Fibroblast of mammary gland (primary cell): ENCODE data around the gene SCYGR7.

Experiments used
- DNase-seq: peaks from one replicate; pipeline ENCODE4 v3.0.0-alpha.2; 2010; ENCODE audit warnings: low read depth
- H3K4me3 ChIP-seq: 2 replicates; pipeline ENCODE4 v1.5.1; 2011; ENCODE audit warnings: low read depth, mild to moderate bottlenecking, low read length, moderate library complexity; ENCODE audit not compliant: control insufficient read depth
- CTCF ChIP-seq: conservative IDR thresholded peaks from 2 replicates; pipeline ENCODE4 v1.5.1; 2011; ENCODE audit warnings: low read depth, low read length, inconsistent platforms; ENCODE audit not compliant: control insufficient read depth, insufficient read depth

SCYGR7 gene

GRCh38 chr2:227703961-227704360 lies 24.2 kb upstream of the SCYGR7 start:
- no peak overlapping the region for H3K4me3 ChIP-seq
- no peak for TF ChIP-seq CTCF
- peak; percentile 79 for DNase-seq

- no peak overlapping the region for H3K4me3 ChIP-seq
- no peak for DNase-seq
- TF ChIP-seq CTCF, result no peak
These were observed 21.3 kb upstream of the SCYGR7 start for GRCh38 chr2:227706859-227707258.

- no peak for TF ChIP-seq CTCF
- H3K4me3 ChIP-seq, result no peak overlapping the region
- DNase-seq, result no peak
These were observed 20.7 kb upstream of the SCYGR7 start for GRCh38 chr2:227707390-227707789.

GRCh38 chr2:227710986-227711385 lies 17.1 kb upstream of the SCYGR7 start:
- DNase-seq, result no peak
- no peak overlapping the region for H3K4me3 ChIP-seq
- TF ChIP-seq CTCF, result no peak

- H3K4me3 ChIP-seq, result no peak overlapping the region
- no peak for TF ChIP-seq CTCF
- DNase-seq, result peak; percentile 3
These were observed 14.8 kb upstream of the SCYGR7 start for GRCh38 chr2:227713291-227713690.

- no peak overlapping the region for H3K4me3 ChIP-seq
- no peak for DNase-seq
- TF ChIP-seq CTCF, result no peak
These were observed 11.6 kb upstream of the SCYGR7 start for GRCh38 chr2:227716501-227716900.

GRCh38 chr2:227717687-227718567 lies 10.2 kb upstream of the SCYGR7 start, which contains the start of gene SLC19A3:
TSS of gene SLC19A3 (minus strand) at chr2:227718028. CDS start at chr2:227702318, 15,710 bp downstream.
- peak; percentile 91 for DNase-seq
- H3K4me3 ChIP-seq, result peak within 1 kb of the TSS; percentile 59
- TF ChIP-seq CTCF, result no peak
